Measurements from ENCODE around the gene ALAS1. TPM values are rescaled to one million over a fixed set of nuclear protein-coding genes. Genes with fewer than 3 reads are reported as not detected.

Gene ALAS1
- polyA plus RNA-seq, 2 donors, result 17.2 to 36.4 TPM

DNA sequence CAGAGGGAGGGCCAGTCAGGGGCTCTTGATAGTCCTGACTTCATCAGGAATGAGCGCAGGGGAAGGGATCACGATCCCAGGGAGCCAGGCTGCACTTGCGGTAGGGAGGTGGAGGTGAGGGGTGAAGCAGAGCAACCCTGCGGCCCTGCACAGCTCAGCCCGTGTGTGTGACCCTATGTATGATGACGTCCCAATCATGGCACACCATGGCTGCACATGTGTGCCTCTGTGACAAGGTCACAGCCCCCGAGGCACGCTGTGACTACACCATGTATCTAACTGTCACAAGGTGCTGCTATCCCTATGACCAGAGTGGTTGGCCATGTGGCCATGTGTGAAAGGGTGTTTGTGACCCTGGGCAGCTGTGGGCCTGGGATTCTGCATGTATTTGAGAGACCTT is 13.3 kb upstream of the ALAS1 start:
- H3K27ac ChIP-seq (ENCODE audit: low read depth in 2 of 2, low read length in 1 of 2), result no peak overlapping the region
- peaks cover 1 to 2% of the 10 kb centered on the region in 2 donors for H3K4me1 ChIP-seq (ENCODE audit: control insufficient read depth in 2 of 2, insufficient read depth in 2 of 2, low read length in 1 of 2)
- no peaks in the 10 kb centered on the region for H3K36me3 ChIP-seq (ENCODE audit: control insufficient read depth in 2 of 2, insufficient read depth in 2 of 2, low read length in 1 of 2)
- no peak overlapping the region for H3K4me3 ChIP-seq (ENCODE audit: low read depth in 1 of 2, low read length in 2 of 2)
- 92 to 93% methylated on average over 8 of the region's 8 CpGs for WGBS, 2 donors
- H3K27me3 ChIP-seq (ENCODE audit: control insufficient read depth in 1 of 2, insufficient read depth in 2 of 2, low read length in 2 of 2), result no peaks in the 10 kb centered on the region
- no peaks in the 10 kb centered on the region for H3K9me3 ChIP-seq (ENCODE audit: control insufficient read depth in 2 of 2, insufficient read depth in 1 of 2, low read depth in 1 of 2, low read length in 1 of 2)

DNA sequence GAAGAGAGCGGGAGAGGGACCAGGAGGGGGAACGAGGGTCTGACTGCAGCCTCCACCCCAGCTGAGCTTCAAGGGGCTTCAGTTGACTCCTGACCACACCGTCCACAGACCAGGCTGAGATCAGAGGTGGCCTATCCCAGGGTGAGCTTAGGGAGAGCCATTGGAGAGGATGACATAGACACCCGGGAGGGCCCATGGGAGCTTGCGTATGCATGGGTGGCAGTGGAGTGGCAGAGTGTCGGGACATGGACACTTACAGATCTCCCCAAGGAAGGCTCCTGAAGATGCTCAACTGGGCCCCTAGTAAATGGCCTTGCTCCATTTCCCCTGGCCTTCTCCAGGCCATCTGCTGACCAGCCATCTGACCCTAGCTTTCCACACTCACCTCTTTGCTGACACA is 12.6 kb upstream of the ALAS1 start:
- Histone ChIP-seq H3K36me3 (ENCODE audit: control insufficient read depth in 2 of 2, insufficient read depth in 2 of 2, low read length in 1 of 2) (no peaks in the 10 kb centered on the region), H3K4me3 (ENCODE audit: low read depth in 1 of 2, low read length in 2 of 2) (no peak overlapping the region), H3K27me3 (ENCODE audit: control insufficient read depth in 1 of 2, insufficient read depth in 2 of 2, low read length in 2 of 2) (no peaks in the 10 kb centered on the region), H3K9me3 (ENCODE audit: control insufficient read depth in 2 of 2, insufficient read depth in 1 of 2, low read depth in 1 of 2, low read length in 1 of 2) (no peaks in the 10 kb centered on the region), H3K27ac (ENCODE audit: low read depth in 2 of 2, low read length in 1 of 2) (no peak overlapping the region), H3K4me1 (ENCODE audit: control insufficient read depth in 2 of 2, insufficient read depth in 2 of 2, low read length in 1 of 2) (peaks cover 1 to 2% of the 10 kb centered on the region in 2 donors)
- 94 to 98% methylated on average over 6 of the region's 6 CpGs for WGBS, 2 donors

DNA sequence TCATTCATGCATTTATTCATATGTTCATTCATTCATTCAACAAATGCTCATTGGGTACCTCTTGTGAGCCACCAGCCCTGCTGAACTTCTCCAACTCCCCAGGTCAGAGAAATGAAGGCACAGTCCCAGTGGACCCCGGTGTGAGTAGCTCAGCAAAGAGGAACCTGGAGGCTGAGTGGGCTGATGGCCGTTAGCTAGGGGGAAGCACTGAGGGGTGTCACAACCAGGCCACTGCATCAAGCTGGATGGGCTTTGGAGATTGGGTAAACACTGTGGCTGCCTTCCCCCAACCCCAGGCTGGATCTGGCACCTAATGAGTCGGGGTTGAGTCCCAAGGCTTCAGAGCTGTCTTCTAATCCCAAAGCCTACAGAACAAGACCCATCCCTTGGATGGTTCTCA is 12.1 kb upstream of the ALAS1 start:
- 86 to 87% methylated on average over 3 of the region's 3 CpGs for WGBS, 2 donors

DNA sequence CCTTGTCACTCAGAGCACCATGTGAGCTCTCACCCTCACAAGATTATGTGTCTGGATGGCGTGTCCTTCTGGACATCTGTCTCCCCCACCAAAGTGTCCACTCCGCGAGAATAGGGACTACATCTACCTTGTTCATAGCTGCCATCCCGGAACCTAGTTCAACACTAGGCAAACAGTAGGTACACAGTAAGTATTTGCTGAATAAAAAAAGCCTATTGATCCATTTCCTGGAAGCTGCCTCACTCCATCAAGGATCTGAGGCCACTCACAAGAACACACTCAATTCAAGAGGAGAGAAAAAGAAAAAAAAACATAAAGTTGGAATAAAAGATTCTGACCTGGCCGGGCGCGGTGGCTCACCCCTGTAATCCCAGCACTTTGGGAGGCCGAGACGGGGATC is 11.2 kb upstream of the ALAS1 start:
- WGBS, 2 donors, result 94 to 96% methylated on average over 9 of the region's 9 CpGs
- Histone ChIP-seq H3K4me1 (ENCODE audit: control insufficient read depth in 2 of 2, insufficient read depth in 2 of 2, low read length in 1 of 2) (peaks cover 1 to 2% of the 10 kb centered on the region in 2 donors), H3K9me3 (ENCODE audit: control insufficient read depth in 2 of 2, insufficient read depth in 1 of 2, low read depth in 1 of 2, low read length in 1 of 2) (no peaks in the 10 kb centered on the region), H3K4me3 (ENCODE audit: low read depth in 1 of 2, low read length in 2 of 2) (no peak overlapping the region), H3K36me3 (ENCODE audit: control insufficient read depth in 2 of 2, insufficient read depth in 2 of 2, low read length in 1 of 2) (no peaks in the 10 kb centered on the region), H3K27ac (ENCODE audit: low read depth in 2 of 2, low read length in 1 of 2) (no peak overlapping the region), H3K27me3 (ENCODE audit: control insufficient read depth in 1 of 2, insufficient read depth in 2 of 2, low read length in 2 of 2) (no peaks in the 10 kb centered on the region)

More for the DNA sequence above, 12.1 kb upstream of the ALAS1 start:
- H3K4me3 ChIP-seq (ENCODE audit: low read depth in 1 of 2, low read length in 2 of 2), result no peak overlapping the region
- no peak overlapping the region for H3K27ac ChIP-seq (ENCODE audit: low read depth in 2 of 2, low read length in 1 of 2)
- no peaks in the 10 kb centered on the region for H3K27me3 ChIP-seq (ENCODE audit: control insufficient read depth in 1 of 2, insufficient read depth in 2 of 2, low read length in 2 of 2)
- H3K9me3 ChIP-seq (ENCODE audit: control insufficient read depth in 2 of 2, insufficient read depth in 1 of 2, low read depth in 1 of 2, low read length in 1 of 2), result no peaks in the 10 kb centered on the region
- no peaks in the 10 kb centered on the region for H3K36me3 ChIP-seq (ENCODE audit: control insufficient read depth in 2 of 2, insufficient read depth in 2 of 2, low read length in 1 of 2)
- peaks cover 1 to 2% of the 10 kb centered on the region in 2 donors for H3K4me1 ChIP-seq (ENCODE audit: control insufficient read depth in 2 of 2, insufficient read depth in 2 of 2, low read length in 1 of 2)

DNA sequence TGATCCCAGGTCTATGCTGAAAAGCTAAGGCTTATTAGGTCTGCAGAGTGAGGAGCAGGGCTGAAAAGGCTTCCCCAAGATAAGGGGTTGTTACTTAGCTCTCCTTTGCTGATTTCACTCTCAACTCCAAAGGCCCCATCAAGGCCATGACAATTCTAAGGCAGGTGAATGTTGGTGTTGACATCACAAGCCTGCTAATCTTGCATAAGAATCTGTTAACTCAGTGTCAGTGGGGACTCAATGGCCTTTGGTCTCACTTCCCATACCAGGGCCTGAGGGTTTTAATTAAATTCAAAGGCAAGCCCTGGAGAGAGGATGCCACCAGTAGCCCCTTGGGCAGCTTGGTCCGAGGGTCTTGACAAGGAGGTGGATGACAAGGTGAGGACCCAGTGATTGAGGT is 9.4 kb upstream of the ALAS1 start:
- H3K27ac ChIP-seq (ENCODE audit: low read depth in 2 of 2, low read length in 1 of 2), result no peak overlapping the region
- no peaks in the 10 kb centered on the region for H3K9me3 ChIP-seq (ENCODE audit: control insufficient read depth in 2 of 2, insufficient read depth in 1 of 2, low read depth in 1 of 2, low read length in 1 of 2)
- 85 to 91% methylated on average over 1 of the region's 1 CpG for WGBS, 2 donors

DNA sequence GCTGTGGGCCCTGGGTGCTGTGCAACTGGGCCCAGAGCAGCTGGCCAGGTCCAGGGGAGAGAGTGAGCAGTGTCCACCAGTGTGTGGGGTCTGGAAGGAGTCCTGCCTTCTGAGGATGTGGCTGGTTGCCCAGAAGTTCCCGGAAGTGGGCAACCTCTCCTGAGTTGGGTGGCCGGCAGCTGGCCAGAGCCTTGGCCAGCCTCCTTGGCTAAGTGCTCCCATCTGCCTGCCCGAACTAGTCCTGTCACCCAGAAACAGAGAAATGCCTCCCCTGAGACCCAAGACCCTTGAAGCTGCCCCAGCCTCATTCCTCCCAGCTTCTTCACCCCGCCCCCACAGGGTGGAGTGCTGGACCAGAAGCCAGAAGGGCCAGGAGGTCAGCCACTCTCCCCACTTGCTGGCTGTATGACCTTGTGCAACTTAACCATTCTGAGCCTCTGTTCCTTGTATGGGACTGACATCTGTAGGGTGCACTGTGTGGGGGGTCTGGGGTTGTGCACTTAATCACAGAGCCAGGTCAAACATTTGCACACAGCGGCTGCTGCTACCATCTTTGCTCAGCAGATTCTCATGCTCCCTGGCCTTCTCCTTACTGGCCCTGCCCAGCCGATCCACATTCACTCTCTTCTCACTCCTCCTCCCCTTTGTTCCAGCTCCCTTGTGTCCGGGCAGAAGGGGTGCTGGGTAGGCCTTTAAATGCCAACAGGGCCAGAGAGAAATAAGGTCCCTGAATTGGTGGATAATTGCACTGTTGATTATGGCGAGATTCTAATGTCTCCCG is 7.5 kb upstream of the ALAS1 start:
- no peak overlapping the region for H3K27ac ChIP-seq (ENCODE audit: low read depth in 2 of 2, low read length in 1 of 2)
- 55 to 66% methylated on average over 9 of the region's 9 CpGs for WGBS, 2 donors
- no peaks in the 10 kb centered on the region for H3K27me3 ChIP-seq (ENCODE audit: control insufficient read depth in 1 of 2, insufficient read depth in 2 of 2, low read length in 2 of 2)
- peaks cover 0 to 7% of the 10 kb centered on the region in 2 donors for H3K4me1 ChIP-seq (ENCODE audit: control insufficient read depth in 2 of 2, insufficient read depth in 2 of 2, low read length in 1 of 2)
- H3K36me3 ChIP-seq (ENCODE audit: control insufficient read depth in 2 of 2, insufficient read depth in 2 of 2, low read length in 1 of 2), result no peaks in the 10 kb centered on the region
- H3K4me3 ChIP-seq (ENCODE audit: low read depth in 1 of 2, low read length in 2 of 2), result no peak overlapping the region
- no peaks in the 10 kb centered on the region for H3K9me3 ChIP-seq (ENCODE audit: control insufficient read depth in 2 of 2, insufficient read depth in 1 of 2, low read depth in 1 of 2, low read length in 1 of 2)

More for the DNA sequence above, 9.4 kb upstream of the ALAS1 start:
- Histone ChIP-seq H3K4me3 (ENCODE audit: low read depth in 1 of 2, low read length in 2 of 2) (no peak overlapping the region), H3K36me3 (ENCODE audit: control insufficient read depth in 2 of 2, insufficient read depth in 2 of 2, low read length in 1 of 2) (no peaks in the 10 kb centered on the region), H3K27me3 (ENCODE audit: control insufficient read depth in 1 of 2, insufficient read depth in 2 of 2, low read length in 2 of 2) (no peaks in the 10 kb centered on the region), H3K4me1 (ENCODE audit: control insufficient read depth in 2 of 2, insufficient read depth in 2 of 2, low read length in 1 of 2) (peaks cover 1 to 7% of the 10 kb centered on the region in 2 donors)

DNA sequence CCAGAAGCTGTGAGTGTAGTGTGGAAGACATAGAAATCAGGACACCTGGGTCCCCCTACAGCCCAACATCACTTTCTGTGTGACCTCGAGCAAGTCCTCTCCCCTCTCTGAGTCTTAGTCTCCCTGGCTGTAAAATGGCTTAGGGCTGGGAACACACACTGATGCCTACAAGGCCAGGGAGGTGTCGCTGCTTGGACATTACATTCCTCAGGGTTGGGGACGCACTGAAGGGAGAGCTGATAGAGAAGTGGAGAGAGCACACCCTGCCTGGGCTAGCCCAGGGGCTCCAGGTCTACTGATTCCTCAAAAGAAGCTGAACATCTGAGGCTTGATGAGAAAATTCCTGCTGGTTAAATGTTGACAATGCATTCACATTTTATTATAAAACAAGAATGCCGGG is 6.3 kb upstream of the ALAS1 start:
- H3K27me3 ChIP-seq (ENCODE audit: control insufficient read depth in 1 of 2, insufficient read depth in 2 of 2, low read length in 2 of 2), result no peaks in the 10 kb centered on the region
- peaks cover 0 to 7% of the 10 kb centered on the region in 2 donors for H3K4me1 ChIP-seq (ENCODE audit: control insufficient read depth in 2 of 2, insufficient read depth in 2 of 2, low read length in 1 of 2)
- 87 to 93% methylated on average over 4 of the region's 4 CpGs for WGBS, 2 donors
- no peaks in the 10 kb centered on the region for H3K36me3 ChIP-seq (ENCODE audit: control insufficient read depth in 2 of 2, insufficient read depth in 2 of 2, low read length in 1 of 2)
- no peaks in the 10 kb centered on the region for H3K9me3 ChIP-seq (ENCODE audit: control insufficient read depth in 2 of 2, insufficient read depth in 1 of 2, low read depth in 1 of 2, low read length in 1 of 2)
- no peak overlapping the region for H3K27ac ChIP-seq (ENCODE audit: low read depth in 2 of 2, low read length in 1 of 2)
- H3K4me3 ChIP-seq (ENCODE audit: low read depth in 1 of 2, low read length in 2 of 2), result no peak overlapping the region

DNA sequence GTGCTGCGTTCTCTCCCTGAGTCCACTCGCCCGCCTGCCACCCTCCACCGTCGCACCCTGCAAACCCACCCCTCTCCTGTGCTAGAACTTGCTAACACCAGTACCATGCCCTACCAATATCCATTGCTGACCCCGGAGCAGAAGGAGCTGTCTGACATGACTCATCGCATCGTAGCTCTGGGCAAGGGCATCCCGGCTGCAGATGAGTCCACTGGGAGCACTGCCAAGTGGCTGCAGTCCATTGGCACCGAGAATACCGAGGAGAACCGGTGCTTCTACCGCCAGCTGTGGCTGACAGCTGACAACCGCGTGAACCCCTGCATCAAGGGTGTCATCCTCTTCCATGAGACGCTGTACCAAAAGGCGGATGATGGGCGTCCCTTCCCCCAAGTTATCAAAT is 4.9 kb upstream of the ALAS1 start:
- Histone ChIP-seq H3K4me1 (ENCODE audit: control insufficient read depth in 2 of 2, insufficient read depth in 2 of 2, low read length in 1 of 2) (peaks cover 7 to 9% of the 10 kb centered on the region in 2 donors), H3K36me3 (ENCODE audit: control insufficient read depth in 2 of 2, insufficient read depth in 2 of 2, low read length in 1 of 2) (no peaks in the 10 kb centered on the region), H3K4me3 (ENCODE audit: low read depth in 1 of 2, low read length in 2 of 2) (no peak overlapping the region), H3K27me3 (ENCODE audit: control insufficient read depth in 1 of 2, insufficient read depth in 2 of 2, low read length in 2 of 2) (no peaks in the 10 kb centered on the region), H3K27ac (ENCODE audit: low read depth in 2 of 2, low read length in 1 of 2) (no peak overlapping the region), H3K9me3 (ENCODE audit: control insufficient read depth in 2 of 2, insufficient read depth in 1 of 2, low read depth in 1 of 2, low read length in 1 of 2) (no peaks in the 10 kb centered on the region)
- WGBS, 2 donors, result 61 to 68% methylated on average over 18 of the region's 18 CpGs

DNA sequence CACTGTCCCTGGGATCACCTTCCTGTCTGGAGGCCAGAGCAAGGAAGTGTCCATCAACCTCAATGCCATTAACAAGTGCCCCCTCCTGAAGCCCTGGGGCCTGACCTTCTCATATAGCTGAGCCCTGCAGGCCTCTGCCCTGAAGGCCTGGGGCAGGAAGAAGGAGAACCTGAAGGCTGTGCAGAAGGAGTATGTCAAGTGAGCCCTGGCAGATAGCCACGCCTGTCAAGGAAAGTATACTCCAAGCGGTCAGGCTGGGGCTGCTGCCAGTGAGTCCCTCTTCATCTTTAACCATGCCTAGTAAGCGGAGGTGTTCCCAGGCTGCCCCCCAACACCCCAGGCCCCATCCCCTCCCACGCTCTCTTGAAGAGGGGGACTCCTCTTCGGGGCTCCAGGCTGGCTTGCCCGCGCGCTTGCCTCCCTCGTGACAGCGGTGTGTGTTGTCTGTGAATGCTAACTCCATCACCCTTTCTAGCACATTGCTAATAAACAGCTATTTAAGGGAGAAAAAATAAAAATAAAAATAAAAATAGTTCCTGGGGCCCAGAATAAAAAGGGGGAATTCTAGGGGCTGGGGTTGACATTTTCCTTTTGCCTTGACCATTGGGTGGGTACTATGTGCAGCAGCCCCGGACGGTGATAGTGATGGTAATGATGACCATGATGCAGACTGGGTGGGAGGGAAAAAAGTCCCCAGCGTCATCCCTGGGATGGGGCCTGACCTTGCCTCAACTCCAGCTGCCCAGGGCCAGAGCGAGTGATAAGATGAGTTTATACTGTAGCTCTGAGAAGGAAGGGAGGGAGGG is 3.3 kb upstream of the ALAS1 start:
- WGBS, 2 donors, result 77 to 84% methylated on average over 14 of the region's 14 CpGs
- Histone ChIP-seq H3K36me3 (ENCODE audit: control insufficient read depth in 2 of 2, insufficient read depth in 2 of 2, low read length in 1 of 2) (peaks cover 0 to 2% of the 10 kb centered on the region in 2 donors), H3K27ac (ENCODE audit: low read depth in 2 of 2, low read length in 1 of 2) (no peak overlapping the region), H3K4me1 (ENCODE audit: control insufficient read depth in 2 of 2, insufficient read depth in 2 of 2, low read length in 1 of 2) (peaks cover 7 to 13% of the 10 kb centered on the region in 2 donors), H3K4me3 (ENCODE audit: low read depth in 1 of 2, low read length in 2 of 2) (no peak overlapping the region), H3K9me3 (ENCODE audit: control insufficient read depth in 2 of 2, insufficient read depth in 1 of 2, low read depth in 1 of 2, low read length in 1 of 2) (no peaks in the 10 kb centered on the region), H3K27me3 (ENCODE audit: control insufficient read depth in 1 of 2, insufficient read depth in 2 of 2, low read length in 2 of 2) (no peaks in the 10 kb centered on the region)

Data from esophagus (tissue), 2 donors.